Measurements from ENCODE around the gene GLT8D1.
"Not testable (repeated sequence)": the region's sequence is repeated elsewhere in the genome, so short reads cannot be mapped to it uniquely, and the experiment has no call there.

Gene GLT8D1

GRCh38 chr3:52705688-52706686 lies at the start of gene GLT8D1, which contains the start of gene SPCS1:
Gene GLT8D1, minus strand, starts transcription at chr3:52705791. Its CDS starts 5,331 bp downstream, at chr3:52700460.
Gene SPCS1, plus strand, starts transcription at chr3:52706106. Its CDS starts 141 bp downstream, at chr3:52706247.
- peak; percentile 82 for DNase-seq (ENCODE audit: low spot score)

DNA sequence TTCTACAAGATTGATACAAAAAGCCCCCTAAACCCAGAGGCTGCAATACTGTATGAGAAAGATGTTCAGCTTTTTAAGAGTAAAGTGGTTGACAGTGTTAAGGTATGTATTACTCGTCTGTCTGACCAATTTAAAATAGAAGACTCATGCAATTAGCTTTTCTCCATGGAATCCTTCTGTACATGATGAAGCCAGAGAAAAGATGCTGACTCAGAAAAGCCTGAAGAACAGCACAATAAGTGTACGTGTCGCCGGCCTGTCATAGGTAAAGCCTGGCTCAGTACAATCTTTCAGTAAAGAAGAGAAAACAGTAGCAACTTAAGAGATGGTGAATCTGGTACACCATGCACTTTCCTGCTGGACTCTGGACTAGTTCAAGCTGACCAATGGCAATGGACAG lies 48.8 kb upstream of the GLT8D1 start:
- no peak for DNase-seq (ENCODE audit: low spot score)

DNA sequence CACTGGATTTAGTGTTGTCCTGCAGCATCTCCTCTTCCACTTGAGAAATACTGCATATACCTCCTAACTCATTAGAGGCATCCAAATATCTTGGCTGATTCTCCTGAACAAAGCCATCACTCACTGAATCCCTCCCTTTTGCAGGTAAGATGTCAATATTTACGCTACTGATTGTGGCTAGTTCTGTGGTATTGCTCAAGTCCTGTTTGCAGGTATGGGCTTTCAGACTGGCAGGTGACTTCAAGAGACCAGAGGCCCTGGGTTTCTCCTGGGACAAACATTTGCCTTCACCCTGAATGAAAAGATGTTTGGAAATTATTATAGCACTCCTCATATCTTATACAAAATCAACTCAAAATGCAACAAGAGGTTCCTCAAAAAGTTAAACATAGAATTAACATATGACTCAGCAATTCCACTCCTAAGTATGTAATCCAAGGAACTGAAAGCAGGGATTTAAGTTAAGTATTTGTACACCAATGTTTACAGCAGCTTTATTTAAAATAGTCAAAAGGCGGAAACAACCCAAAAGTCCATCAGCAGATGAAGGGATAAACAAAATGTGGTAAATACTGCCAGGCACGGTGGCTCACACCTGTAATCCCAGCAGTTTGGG lies 46.6 kb upstream of the GLT8D1 start:
- no peak for DNase-seq (ENCODE audit: low spot score)

DNA sequence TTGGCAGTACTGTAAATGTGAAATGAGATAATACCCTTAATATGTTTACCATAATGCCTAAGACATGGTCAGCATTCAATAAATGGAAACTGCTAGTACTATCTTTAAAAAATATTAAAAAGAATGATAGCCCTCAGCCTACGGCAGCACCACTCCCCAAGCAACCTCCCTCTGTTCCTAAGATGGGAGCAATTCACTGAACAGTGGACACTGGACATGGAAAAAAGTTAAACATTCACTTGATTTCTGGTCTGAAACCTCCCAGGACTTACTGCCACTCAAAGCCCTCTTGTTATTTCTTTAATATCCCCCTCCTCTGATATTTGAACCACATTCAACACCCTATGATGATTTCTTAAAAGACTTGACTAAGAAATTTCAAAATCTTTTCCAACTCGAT lies 38.1 kb upstream of the GLT8D1 start:
- DNase-seq (ENCODE audit: low spot score): no peak

- no peak for DNase-seq (ENCODE audit: low spot score)
These were observed 37.6 kb upstream of the GLT8D1 start for GRCh38 chr3:52743152-52743551.

DNA sequence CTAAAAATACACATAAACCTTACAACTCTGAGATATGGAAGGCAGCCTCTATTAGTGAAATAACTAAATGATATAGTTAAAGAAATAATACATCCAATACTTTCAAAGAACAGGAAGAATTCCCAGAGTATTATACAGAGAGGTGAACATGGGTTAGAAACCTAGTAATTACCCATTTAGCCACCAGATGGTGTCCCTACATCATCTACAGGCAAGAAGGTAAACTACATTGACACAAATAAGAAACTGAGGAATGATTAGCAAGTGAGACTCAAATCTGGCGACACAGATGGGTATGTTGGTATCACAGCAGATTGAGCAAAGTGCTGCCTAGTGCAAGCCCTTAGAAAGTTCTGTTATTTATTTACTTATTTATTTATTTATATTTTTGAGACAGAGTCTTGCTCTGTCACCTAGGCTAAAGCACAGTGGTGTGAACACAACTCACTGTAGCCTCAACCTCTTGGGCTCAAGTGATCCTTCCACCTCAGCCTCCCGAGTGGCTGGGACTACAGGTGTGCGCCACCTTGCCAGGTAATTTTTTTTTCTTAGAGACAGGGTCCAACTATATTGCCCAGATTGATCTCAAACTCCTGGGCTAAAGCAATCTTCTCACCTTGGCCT lies 36.9 kb upstream of the GLT8D1 start:
- DNase-seq (ENCODE audit: low spot score): peak; percentile 29

DNA sequence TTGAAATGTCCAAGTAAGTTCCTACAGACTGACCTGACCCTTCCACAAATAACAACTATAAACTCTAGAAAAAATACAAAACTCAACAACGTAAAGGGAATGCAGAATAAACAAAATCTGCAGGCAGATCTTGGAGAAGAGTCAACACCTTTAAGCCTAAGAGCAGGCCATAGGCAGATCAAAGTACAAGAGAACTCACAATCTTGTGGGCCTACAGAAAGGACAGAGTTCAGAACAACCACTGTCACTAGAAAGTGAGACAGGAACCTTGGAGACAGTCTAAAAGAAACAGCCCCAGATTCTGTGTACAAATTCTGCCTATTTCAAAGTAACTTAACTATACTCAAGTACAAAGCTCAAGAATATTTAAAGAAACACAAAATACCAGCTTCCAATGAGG lies 34.1 kb upstream of the GLT8D1 start:
- DNase-seq (ENCODE audit: low spot score): no peak

DNA sequence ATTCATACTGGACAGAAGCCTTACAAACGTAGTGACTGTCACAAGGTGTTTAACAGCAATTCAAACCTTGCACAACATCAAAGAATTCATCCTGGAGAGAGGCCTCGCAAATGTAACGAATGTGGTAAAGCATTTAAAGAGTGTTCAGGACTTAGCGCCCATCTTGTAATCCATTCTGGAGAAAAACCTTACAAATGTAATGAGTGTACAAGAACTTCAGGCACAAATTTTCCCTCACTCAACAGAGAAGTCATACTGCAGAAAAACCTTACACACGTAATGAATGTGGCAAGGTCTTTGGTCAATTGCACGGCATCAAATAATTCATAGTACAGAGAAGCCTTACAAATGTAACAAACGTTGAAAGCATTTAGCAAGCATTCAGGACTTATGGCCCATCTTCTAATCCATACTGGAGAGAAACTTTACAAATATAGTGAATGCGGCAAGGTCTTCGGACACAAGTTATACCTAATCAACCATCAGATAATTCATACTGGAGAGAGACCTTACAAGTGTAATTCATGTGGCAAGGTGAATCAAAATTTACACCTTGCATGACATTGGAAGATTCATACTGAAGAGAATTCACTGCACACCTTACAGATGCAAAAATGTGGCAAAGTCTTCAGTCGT lies 27.8 kb upstream of the GLT8D1 start:
- DNase-seq (ENCODE audit: low spot score): no peak

DNA sequence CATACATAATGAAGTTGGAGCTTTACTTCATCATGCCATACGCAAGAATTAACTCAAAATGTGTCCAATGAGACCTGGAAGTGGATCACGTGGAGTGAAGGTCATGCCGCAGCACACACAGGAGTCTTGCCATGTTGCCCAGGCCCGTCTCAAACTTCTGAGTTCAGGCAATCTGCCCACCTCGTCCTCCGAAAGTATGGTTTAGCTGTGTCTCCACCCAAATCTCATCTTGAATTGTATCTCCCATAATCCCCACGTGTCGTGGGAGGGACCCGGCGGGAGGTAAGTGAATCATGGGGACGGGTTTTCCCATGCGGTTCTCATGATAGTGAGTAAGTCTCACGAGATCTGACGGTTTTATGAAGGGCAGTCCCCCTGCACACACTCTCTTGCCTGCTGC lies 26.0 kb upstream of the GLT8D1 start:
- no peak for DNase-seq (ENCODE audit: low spot score)

DNA sequence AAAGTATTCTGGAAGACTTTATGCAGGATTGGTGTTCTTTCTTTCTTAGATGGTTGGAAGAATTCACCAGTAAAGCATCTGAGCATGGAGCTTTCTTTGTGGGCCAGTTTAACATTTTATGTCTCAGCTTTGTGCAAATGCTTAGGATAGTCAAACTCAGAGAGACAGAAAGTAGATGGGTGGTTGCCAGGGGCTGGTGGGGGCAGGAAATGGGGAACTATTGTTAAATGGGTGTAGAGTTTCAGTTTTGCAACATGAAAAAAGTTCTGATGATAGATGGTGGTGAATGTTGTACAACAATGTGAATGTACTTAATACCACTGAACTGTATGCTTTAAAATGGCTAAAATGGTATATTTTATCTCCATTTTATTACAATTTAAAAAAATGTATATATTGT lies 25.1 kb upstream of the GLT8D1 start:
- DNase-seq (ENCODE audit: low spot score): no peak

GRCh38 chr3:52728753-52729152 lies 23.2 kb upstream of the GLT8D1 start:
- not testable (repeated sequence) for DNase-seq (ENCODE audit: low spot score)

DNA sequence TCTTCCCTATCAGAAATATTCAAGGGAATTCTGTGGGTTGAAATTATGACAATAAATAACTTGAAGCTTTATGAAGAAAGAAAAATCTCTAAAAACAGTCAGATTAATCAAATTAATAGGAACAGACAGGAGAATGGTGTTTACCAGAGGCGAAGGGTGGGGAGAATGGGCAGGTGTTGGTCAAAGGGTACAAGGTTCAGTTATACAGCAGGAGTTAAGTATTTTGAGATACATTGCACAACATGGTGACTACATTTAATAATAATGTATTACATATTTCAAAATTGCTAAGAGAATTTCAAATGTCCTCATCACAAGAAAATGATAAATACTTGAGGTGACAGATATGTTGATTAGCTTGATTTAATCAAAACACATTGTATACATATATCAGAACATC lies 18.9 kb upstream of the GLT8D1 start:
- DNase-seq (ENCODE audit: low spot score): no peak

GRCh38 chr3:52723935-52724334 lies 18.3 kb upstream of the GLT8D1 start:
- no peak for DNase-seq (ENCODE audit: low spot score)

DNA sequence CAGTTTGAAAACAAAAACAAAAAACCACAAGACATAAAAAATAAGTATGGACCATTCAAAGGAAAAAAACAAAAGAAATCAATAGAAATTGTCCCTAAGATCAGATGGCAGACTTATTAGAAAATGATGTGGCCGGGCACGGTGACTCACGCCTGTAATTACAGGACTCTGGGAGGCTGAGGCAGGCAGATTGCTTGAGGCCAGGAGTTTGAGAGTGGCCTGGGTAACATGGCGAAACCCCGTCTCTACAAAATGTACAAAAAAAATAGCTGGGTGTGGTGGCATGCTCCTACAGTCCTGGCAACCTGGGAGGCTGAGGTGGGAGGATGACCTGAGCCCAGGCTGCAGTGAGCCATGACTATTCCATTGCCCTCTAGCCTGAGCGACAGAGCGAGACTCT lies 16.9 kb upstream of the GLT8D1 start:
- DNase-seq (ENCODE audit: low spot score): no peak

- no peak for DNase-seq (ENCODE audit: low spot score)
These were observed 16.1 kb upstream of the GLT8D1 start for GRCh38 chr3:52721730-52722008.

DNA sequence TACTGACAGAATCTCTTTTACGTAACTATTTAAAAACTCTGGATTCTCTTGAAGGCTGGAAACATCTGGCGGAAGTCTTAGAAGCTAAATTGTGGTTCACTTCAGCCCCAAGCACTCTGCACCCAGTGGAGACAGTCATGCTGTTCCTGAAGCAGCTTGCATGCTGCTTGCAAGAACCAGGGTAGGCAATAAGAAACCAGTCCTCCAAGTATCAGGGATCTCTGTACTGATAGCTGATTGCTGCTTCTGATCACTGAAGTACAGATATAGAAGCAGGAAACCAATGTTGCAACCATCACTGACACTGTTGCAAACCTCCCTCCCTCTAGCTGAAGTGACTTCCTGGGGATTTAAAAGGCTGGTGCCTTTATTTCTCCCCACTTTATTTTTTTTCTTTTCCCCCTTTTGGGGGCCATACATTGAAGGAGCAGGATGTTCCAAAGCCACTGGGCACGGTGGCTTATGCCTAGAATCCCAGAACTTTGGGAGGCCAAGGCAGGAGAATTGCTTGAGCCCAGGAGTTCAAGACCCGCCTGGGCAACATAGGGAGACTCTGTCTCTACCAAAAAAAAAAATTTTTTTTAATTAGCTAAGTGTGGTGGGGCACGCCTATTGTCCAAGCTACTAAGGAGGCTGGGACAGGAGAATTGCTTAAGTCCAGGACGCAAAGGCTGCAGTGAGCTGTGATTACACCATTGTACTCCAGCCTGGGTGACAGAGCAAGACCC lies 15.6 kb upstream of the GLT8D1 start:
- peak; percentile 17 for DNase-seq (ENCODE audit: low spot score)

DNA sequence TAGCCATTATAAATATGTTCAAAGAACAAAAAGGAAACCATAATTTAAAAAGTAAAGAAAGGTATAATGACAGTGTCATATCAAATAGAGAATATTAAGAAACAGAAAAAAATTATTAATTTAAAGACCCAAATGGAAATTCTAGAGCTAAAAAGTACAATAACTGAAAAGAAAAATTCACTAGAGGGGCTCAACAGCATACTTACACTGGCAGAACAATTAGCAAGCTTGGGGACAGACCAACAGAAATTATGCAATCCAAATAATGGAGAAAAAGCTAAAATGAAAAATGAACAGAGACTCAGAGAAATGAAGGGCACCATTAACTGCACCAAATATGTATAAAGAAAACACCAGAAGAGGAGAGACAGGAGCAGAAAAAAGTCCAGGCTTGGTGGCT lies 14.0 kb upstream of the GLT8D1 start:
- DNase-seq (ENCODE audit: low spot score): no peak

DNA sequence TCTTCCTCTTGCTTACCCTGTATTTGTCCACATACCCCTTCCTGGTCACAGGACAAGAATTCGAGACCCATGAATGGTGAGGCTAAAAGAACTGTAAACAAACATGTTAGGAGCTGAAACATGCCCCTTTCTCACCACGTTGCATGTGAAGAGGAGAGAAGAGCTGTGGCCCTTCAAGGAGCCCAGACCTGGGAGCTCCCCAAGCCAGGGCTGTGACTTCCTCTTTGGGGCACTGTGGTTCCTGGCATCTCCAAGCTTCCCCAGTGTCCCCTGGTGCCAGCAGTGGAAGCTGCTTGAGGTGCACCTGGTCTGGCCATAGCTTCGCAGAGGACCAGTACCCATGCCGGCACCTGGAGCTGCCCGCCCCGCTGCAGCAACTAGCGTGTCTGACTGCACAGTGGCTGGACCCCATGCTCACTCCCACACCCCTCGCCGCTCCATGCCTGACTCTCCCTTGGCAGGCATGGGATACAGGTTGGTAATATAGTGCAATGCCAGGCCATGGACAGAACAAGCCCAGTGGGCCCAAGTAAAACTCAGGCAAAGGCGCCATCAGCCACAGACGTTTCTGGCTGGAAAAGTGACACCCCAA lies 10.2 kb upstream of the GLT8D1 start:
- no peak for DNase-seq (ENCODE audit: low spot score)

DNA sequence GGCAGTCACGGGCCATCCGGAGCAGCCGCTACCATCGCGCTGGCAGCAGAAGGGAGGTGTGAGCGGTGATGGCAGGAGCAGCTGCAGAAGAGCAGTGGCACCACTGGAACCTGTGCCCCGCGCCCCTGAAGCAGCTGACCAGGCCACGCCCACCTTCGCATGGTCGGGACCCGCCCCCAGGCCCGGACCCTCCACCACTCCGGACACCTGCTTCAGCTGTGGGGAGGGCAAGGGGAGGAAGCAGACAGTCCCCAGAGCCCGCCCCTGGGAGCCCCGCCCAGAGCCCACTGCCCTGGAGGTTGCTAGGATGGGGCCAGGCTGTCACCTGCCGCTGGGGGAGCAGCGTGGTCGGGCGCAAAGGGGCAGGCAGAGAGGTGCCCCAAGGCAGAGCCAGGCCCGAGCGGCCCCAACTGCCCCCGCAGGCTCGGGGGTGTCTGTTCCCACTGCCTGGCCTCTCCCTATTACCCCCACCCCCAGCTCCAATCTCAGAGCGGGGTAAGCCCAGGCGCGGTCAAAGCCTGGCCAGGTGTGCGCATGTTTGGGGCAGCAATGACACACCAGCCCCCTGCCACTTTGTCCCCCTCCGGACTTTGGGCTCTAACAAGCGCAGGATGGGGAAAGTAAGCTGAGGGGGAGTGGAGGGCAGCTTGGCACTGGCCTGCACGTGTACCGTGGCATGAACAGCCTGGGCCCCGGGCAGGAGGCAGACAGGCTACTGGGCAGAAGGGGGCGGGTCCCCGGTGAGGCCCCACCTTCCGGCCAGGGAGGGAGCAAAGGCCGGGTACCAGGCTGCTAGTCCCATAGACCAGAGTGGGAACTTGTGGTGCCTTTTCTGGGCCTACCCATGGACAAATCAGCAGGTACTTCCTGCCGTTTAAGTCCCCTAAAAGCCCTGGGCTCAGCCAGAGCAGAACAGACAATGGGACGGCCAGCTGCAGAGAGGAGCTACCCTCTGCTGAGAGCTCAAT lies 9.0 kb upstream of the GLT8D1 start:
- DNase-seq (ENCODE audit: low spot score): no peak
